Rectal smooth muscle tissue (tissue), 1 donor: ENCODE measurements around the gene PALLD.

ENCODE experiments used
- H3K27ac ChIP-seq: one replicate; pipeline ENCODE4 v1.7.0; 2013; ENCODE audit warnings: low read depth, low read length, inconsistent platforms
- H3K27me3 ChIP-seq: one replicate; pipeline ENCODE4 v1.7.0; 2013; ENCODE audit warnings: low read length; ENCODE audit not compliant: control insufficient read depth, insufficient read depth
- H3K36me3 ChIP-seq: one replicate; pipeline ENCODE4 v1.7.0; 2013; ENCODE audit warnings: low read length; ENCODE audit not compliant: control insufficient read depth, insufficient read depth
- H3K4me1 ChIP-seq: one replicate; pipeline ENCODE4 v1.7.0; 2013; ENCODE audit warnings: low read length; ENCODE audit not compliant: control insufficient read depth, insufficient read depth
- H3K4me3 ChIP-seq: one replicate; pipeline ENCODE4 v1.7.0; 2013; ENCODE audit warnings: low read length
- H3K9ac ChIP-seq: one replicate; pipeline ENCODE4 v1.7.0; 2013; ENCODE audit warnings: low read length

Gene PALLD

GRCh38 chr4:168740691-168741090 is 243.8 kb downstream of the PALLD start:
- H3K27me3 ChIP-seq: no peaks in the 10 kb centered on the region
- H3K4me1 ChIP-seq: no peaks in the 10 kb centered on the region
- H3K4me3 ChIP-seq: no peak overlapping the region
- no peak overlapping the region for H3K27ac ChIP-seq
- no peak overlapping the region for H3K9ac ChIP-seq
- H3K36me3 ChIP-seq: no peaks in the 10 kb centered on the region

- H3K27ac ChIP-seq: no peak overlapping the region
- no peaks in the 10 kb centered on the region for H3K27me3 ChIP-seq
- no peaks in the 10 kb centered on the region for H3K36me3 ChIP-seq
- H3K9ac ChIP-seq: no peak overlapping the region
- H3K4me3 ChIP-seq: no peak overlapping the region
- H3K4me1 ChIP-seq: no peaks in the 10 kb centered on the region
Observed at GRCh38 chr4:168741281-168742173, 244.7 kb downstream of the PALLD start.

- Histone ChIP-seq H3K4me3 (no peak overlapping the region), H3K36me3 (no peaks in the 10 kb centered on the region), H3K27ac (no peak overlapping the region), H3K9ac (no peak overlapping the region), H3K4me1 (no peaks in the 10 kb centered on the region), H3K27me3 (no peaks in the 10 kb centered on the region)
Observed at GRCh38 chr4:168743131-168743530, 246.3 kb downstream of the PALLD start.

- H3K27me3 ChIP-seq: no peaks in the 10 kb centered on the region
- no peak overlapping the region for H3K4me3 ChIP-seq
- no peak overlapping the region for H3K9ac ChIP-seq
- no peaks in the 10 kb centered on the region for H3K4me1 ChIP-seq
- no peaks in the 10 kb centered on the region for H3K36me3 ChIP-seq
- H3K27ac ChIP-seq: no peak overlapping the region
Observed at GRCh38 chr4:168743601-168744000, 246.7 kb downstream of the PALLD start.

- Histone ChIP-seq H3K27me3 (no peaks in the 10 kb centered on the region), H3K4me3 (no peak overlapping the region), H3K9ac (no peak overlapping the region), H3K4me1 (no peaks in the 10 kb centered on the region), H3K36me3 (no peaks in the 10 kb centered on the region), H3K27ac (no peak overlapping the region)
Observed at GRCh38 chr4:168744021-168744420, 247.2 kb downstream of the PALLD start.

DNA sequence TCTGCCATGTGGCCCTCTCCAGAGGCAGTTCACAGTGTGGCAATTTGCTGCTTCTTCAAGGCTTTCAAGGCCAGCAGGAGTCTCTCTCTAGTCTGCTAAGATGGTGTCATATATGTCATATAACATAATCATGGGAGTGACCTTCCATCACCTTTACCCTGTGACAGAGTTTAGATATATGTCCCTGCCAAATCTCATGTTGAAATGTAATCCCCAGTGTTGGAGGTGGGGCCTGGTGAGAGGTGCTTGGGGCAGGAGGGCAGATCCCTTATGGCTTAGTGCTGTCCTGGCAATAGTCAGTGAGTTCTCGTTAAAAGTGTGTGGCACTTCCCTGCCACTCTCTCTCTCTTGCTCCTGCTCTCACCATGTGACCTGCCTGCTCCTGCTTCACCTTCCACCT is 252.0 kb downstream of the PALLD start:
- no peak overlapping the region for H3K9ac ChIP-seq
- H3K27me3 ChIP-seq: no peaks in the 10 kb centered on the region
- no peak overlapping the region for H3K27ac ChIP-seq
- H3K36me3 ChIP-seq: no peaks in the 10 kb centered on the region
- H3K4me3 ChIP-seq: no peak overlapping the region
- no peaks in the 10 kb centered on the region for H3K4me1 ChIP-seq

DNA sequence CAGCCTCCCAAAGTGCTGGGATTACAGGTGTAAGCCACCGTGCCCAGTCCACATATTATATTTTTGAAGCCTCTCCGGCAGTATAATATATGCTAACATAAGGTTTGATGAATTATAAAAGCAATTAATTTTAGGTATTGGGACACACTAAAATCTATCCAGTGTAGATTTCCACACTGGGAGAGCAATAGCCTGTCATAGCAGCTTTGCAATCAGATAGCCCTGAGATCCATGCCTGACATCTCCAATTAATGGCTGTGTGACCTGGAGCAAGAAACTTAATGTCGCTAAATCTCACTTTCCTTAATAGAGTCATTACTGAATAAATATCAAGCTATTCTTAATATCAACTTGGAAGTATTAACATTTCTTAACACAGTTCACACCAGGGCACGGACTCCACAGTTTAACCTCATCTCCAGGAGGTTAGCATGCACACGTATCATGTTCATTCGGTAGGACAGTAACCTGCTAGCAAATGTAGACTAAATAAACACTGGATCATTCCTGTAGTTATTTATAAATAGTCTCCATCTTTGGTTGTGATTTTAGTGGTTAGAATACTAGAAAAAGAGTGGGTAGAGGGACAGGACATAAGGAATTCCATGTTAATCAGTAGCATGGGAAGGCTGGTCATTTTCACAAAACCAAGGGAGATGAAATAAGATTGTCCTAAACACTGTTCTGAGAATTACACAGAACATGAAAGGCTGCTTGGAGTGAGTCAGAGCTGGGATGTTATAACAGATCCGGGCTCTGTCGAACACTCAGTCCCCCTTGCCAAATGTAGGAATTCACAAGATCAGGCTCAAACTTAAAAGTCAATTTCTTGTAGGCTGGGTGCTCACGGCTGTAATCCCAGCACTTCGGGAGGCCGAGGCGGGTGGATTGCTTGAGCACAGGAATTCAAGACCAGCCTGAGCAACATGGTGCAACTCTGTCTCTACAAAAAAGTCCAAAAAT is 254.7 kb downstream of the PALLD start:
- Histone ChIP-seq H3K4me1 (no peaks in the 10 kb centered on the region), H3K36me3 (no peaks in the 10 kb centered on the region), H3K27ac (no peak overlapping the region), H3K4me3 (no peak overlapping the region), H3K27me3 (no peaks in the 10 kb centered on the region), H3K9ac (no peak overlapping the region)

- no peak overlapping the region for H3K4me3 ChIP-seq
- H3K27me3 ChIP-seq: no peaks in the 10 kb centered on the region
- H3K4me1 ChIP-seq: no peaks in the 10 kb centered on the region
- H3K9ac ChIP-seq: no peak overlapping the region
- H3K36me3 ChIP-seq: no peaks in the 10 kb centered on the region
- no peak overlapping the region for H3K27ac ChIP-seq
Observed at GRCh38 chr4:168755598-168756477, 259.0 kb downstream of the PALLD start.

DNA sequence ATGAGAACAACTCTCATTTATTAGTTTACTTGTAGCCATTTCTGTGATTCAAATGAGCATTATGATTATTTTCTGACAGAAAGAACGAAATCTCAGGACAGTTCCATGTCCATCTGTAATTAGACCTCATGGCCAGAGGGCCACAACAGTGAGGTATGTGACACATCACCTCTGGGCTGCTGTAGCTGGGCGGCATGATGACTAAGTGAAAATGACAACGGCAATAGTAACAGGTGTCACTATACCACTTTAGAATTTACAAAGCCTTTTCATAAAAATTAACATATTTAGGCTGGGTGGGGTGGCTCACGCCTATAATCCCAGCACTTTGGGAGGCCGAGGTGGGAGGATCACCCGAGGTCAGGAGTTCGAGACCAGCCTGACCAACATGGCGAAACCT is 260.6 kb downstream of the PALLD start:
- Histone ChIP-seq H3K4me1 (no peaks in the 10 kb centered on the region), H3K36me3 (no peaks in the 10 kb centered on the region), H3K27me3 (no peaks in the 10 kb centered on the region), H3K4me3 (no peak overlapping the region), H3K9ac (no peak overlapping the region), H3K27ac (no peak overlapping the region)

- Histone ChIP-seq H3K4me3 (no peak overlapping the region), H3K36me3 (no peaks in the 10 kb centered on the region)
Observed at GRCh38 chr4:168758351-168758876, 261.6 kb downstream of the PALLD start.

GRCh38 chr4:168759321-168759720 is 262.5 kb downstream of the PALLD start:
- H3K27me3 ChIP-seq: no peaks in the 10 kb centered on the region
- H3K36me3 ChIP-seq: no peaks in the 10 kb centered on the region
- H3K27ac ChIP-seq: no peak overlapping the region
- H3K9ac ChIP-seq: no peak overlapping the region
- H3K4me3 ChIP-seq: no peak overlapping the region
- no peaks in the 10 kb centered on the region for H3K4me1 ChIP-seq

More at GRCh38 chr4:168758351-168758876, 261.6 kb downstream of the PALLD start:
- Histone ChIP-seq H3K9ac (no peak overlapping the region), H3K27ac (no peak overlapping the region), H3K4me1 (no peaks in the 10 kb centered on the region), H3K27me3 (no peaks in the 10 kb centered on the region)
